ENCODE data around the gene VPS16.
"Not testable (repeated sequence)": the region's sequence is repeated elsewhere in the genome, so short reads cannot be mapped to it uniquely, and the experiment has no call there.

VPS16 gene

DNA sequence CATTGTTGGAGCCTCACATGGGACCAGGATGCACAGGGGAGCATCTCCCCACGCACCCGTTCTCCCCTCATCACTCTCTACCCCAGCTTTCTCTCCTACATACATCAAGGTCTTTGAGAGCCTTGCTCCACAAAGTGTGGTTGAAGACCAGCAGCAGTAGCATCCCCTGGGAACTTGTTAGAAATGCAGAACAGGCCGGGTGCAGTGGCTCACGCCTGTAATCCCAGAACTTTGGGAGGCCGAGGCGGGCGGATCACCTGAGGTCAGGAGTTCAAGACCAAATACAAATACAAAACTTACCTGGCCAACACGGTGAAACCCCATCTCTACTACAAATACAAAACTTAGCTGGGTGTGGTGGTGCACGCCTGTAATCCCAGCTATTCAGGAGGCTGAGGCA is 32.6 kb upstream of the VPS16 start:
- DNase-seq, result not testable (repeated sequence)

DNA sequence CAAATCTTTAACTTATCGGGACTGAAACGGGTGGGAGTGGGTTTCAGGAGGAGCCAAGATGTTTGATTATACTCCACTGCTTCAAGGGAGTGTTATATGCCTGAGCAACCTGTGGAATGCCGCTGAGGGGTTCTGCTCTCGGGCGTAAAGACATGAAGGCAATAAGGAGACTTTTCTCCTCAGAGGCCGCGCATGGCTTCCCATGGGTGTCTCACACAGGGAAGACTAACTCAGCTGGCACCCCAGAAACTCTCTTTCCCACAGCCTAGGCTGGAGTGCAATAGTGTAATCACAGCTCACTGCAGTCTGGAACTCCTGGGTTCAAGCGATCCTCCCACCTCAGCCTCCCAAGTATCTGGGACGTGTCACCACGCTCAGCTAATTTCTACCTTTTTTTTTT is 30.9 kb upstream of the VPS16 start:
- DNase-seq, result no peak

DNA sequence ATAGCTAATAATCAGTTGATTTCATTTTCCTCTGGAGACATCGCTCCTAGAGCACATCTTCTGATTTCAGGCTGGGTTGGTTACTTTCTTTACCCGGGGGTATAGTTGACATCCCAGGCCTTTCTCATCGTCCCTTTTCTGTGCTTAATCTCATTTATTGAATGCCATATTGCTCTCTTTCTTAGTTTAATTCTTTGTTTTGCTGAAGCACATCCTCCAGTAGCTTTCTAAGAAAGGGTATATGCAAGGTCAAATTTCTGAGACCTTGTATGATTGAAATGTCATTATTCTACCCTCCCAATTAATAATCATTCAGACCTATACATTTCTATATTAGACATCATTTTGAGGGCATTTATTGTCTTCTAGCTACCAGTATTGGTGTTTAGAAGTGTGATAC is 28.4 kb upstream of the VPS16 start:
- DNase-seq, result no peak

- no peak for DNase-seq
Observed at GRCh38 chr20:2814076-2814475, 26.5 kb upstream of the VPS16 start.

- DNase-seq, result no peak
Observed at GRCh38 chr20:2814587-2815051, 25.9 kb upstream of the VPS16 start, which contains the start of gene C20orf141. Gene C20orf141 (plus strand): TSS chr20:2814987. CDS start chr20:2815185, 198 bp downstream.

GRCh38 chr20:2815242-2815900 is 25.2 kb upstream of the VPS16 start:
- DNase-seq, result no peak

DNA sequence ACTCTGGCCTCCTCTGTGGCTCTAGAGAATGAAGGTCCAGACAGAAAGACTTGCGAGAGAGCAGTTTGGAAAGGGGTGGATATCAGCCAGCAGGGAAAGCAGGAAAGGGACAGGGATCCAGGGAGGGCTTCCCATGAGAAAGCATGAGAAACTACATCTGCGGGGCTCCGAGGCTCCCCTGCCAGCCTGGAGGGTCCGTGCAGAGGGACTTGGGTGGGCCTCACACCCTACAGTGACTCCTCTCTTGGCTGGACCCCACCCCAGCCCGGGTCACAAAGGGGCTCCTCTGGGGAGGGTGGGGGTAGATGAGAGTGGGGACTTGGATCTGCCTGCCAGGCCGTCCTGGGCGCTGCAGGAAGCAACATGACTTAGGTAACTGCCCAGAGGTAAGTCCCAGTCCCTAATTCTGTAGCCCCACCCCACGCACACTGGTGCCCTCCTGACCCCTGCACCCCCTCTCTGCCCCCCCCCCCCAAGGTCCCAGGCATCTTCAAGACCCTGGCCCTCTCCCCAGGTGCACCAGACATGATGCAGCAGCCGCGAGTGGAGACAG is 24.4 kb upstream of the VPS16 start, which contains the start of gene TMEM239:
Gene TMEM239 (plus strand): TSS at position 335 of the 553 bp plus-strand sequence. CDS start 191 bp downstream, at position 526.
- no peak for DNase-seq

DNA sequence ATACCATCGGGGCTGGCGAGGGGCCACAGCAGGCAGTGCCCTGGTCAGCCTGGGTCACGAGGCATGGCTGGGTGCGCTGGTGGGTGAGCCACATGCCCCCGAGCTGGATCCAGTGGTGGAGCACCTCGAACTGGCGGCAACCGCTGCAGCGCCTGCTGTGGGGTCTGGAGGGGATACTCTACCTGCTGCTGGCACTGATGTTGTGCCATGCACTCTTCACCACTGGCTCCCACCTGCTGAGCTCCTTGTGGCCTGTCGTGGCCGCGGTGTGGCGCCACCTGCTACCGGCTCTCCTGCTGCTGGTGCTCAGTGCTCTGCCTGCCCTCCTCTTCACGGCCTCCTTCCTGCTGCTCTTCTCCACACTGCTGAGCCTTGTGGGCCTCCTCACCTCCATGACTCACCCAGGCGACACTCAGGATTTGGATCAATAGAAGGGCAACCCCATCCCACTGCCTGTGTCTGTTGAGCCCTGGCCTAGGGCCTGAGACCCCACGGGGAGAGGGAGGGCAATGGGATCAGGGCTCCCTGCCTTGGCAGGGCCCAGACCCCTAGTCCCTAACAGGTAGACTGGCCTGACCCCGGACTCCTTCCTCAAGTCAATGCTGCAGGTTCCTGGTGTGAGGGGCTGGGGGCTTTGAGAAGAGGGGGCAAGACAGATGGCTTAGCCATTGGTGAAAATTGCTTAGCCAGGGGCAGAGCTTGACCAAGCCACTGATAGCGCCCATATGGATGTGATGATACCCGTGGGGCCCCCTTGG is 23.8 kb upstream of the VPS16 start:
- DNase-seq, result no peak

DNA sequence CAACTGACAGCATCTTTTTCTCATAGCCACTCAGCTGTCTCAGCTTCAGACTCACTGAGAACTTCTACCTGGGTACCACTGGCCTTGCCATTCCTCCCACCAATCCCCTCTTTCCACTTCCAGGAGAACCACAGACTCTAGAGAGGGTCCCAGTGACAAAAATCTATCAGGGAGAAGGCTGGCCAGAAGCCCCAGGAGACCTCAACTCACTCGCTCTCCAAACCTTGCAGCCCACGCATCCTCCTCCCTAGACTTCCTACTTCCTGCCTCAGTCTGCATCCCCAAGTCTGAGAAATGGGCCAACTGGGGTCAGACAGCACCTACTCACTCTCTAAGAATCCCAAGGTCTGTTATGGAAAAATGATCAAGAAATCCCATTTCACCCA is 23.2 kb upstream of the VPS16 start:
- no peak for DNase-seq

DNA sequence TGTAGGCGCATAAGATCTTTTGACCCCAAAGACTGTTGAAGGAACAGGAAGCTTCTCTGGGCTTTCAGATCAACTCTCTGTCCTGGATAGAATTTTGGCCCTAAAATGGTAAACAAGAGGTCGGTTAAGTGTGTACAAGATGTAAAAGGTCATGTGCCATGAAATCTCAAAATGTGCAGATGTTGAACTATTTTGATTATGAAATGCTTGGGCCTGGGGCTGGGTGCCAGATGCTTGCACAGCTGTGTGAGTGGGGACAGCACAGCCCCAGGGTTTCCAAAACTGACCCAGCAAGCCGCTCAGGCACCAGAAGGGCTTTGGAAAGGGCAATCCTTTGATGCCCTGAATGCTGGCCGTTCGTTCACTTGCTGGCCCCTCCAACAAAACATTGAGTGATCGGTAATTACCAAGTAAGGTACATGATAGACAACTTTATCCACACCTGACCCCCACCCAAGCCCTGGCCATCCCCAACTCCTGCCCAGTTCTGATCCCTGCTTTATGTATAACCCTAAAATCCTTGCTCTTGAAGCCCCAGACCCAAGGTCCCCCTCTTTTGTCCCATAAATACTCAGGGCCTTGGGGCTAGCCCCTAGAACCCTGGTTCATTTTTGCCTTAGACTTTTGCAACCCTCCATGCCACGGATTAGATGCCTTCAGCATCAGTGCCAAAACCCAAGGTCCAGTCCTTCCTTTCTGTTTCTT is 22.5 kb upstream of the VPS16 start:
- no peak for DNase-seq

DNA sequence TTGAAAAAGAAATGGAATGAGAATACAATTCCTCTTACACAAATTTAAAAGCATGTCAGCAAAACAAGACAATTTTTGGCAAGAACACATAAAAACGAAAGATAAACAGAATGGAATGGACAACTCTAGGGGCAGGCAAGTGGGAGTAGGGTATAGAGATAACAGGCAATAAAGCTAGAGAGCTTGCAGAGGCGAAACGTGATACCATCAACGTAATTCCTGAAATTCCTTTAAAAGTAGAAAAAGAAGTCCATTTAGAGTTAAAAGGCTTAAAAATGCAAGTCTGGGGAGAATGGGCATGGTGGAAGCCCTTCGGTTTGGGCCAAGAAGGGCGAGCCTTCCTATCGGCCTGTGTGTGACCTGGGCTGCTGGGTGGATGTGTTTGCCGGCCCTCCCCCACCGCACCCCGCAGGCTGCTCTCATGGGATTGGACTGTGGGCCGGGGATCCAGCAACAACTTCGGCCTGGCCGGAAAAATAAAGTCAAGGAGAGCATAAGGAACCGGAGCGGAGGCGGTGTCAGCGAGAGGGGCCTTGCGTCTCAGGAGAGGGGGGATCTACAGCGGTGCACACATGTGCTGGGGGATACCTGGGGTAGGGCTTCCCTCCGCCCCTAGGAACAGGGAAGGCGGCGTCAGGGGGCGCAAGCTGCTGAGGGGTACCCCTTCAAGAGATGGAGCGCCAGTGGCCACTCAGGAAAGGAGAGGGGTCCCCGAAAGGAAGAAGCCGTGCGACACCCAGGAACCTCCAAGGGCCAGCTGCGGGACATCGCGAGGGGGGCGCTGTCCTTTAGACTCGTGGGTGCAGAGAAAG is 20.3 kb upstream of the VPS16 start:
- no peak for DNase-seq

DNA sequence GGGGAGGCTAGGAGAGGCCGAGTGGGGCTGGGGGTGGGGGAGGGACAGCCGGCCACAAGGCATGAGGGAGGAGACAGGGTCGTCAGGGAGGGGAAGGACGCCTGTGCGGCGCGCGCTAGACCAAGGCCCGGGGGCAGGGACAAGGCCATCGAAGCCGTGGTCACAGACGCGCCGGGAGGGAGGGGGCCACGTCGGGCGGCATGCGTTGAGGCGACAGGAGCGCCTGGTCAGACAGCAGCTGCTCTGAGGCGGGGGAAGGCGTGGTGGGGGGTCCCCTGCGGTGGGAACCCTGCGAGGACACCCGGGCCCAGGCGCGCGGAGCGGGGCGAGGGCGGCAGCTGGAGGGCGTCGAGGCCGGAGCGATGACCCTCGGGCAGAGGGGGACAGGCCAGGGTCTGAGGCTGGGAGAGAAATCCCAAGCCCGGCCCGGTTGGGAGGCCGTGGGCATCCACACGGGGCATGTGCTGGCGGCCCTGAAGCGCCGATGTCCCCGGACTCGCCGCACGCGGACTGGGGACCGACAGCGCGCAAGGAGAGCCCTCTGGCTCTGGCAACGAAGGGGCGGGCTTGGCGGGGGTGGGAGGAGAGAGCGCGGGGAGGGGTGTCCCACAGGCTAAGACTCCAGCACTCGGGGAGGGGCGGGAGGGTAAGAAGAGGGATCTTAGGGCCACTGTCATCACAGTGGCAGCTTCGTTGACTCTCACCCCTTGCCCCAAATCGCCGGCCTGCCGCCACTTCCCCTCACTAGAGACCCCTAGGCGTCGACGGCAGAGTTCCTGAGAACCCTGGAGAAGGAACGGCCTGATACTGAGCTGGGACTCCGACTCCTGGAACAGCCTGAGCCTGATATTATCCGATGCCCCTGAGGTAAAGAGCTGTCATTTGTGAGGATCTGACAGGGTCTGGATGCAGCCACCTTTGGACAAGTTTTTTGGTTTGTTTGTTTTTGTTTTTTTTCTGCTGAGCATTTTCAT is 19.4 kb upstream of the VPS16 start:
- no peak for DNase-seq

DNA sequence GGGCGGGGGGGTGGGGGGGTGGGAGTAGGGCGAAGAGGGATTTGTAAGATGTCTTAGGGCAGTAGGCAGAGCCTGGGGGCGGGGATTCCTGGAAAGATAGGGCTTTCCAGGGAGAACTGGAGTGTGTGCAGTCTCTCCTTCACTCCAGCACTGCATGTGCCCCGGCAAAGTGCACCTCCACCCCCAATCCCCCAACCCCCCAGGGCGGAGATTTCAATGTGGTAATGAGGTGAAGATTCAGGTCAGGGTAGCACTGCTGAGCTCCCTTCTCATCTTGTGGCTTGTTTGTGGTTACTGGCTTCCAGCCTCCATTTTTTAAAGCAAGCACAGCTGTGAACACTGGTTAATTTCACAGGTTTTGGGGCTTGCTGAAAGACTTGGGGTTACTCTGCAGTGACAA is 18.5 kb upstream of the VPS16 start:
- DNase-seq, result no peak

DNA sequence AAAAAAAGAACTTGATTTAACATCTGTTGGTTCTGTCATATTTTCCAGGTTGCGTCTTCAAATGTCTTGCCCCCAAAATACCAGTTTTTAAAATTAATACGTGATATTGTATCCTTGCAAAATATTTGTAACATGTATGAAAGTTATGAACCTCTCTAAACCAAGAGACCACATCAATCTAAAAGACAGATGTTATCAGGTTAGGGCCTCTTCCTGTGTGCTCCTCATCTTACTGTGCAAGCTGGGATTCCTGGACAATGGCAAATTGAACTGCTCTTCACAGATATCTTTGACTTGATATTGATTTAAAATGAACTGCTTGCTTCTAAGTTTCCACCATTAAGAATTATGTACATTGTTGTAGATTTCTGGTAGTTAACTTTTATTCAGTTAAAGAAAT is 14.8 kb upstream of the VPS16 start:
- DNase-seq, result no peak

DNA sequence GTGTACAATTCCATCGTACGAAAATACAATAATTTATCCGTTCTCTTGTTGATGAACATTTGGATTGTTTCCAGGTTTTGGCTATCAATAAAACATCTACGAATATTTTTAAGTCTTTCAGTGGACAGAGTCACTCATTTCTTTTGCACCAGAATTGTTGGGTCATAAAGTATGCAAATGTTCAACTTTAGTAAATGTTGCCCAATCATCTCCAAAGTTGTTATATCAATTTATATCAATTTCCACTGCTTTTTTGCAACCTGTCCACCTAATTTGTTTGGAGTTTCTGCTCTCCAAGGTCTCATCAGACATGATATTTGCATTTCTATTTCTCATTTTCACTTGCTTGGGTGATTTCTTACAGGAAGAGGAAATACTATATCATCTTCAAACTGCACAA is 13.9 kb upstream of the VPS16 start:
- DNase-seq, result no peak

GRCh38 chr20:2829376-2829775 is 11.2 kb upstream of the VPS16 start:
- DNase-seq, result no peak

GRCh38 chr20:2831206-2831605 is 9.3 kb upstream of the VPS16 start:
- DNase-seq, result not testable (repeated sequence)

GRCh38 chr20:2833761-2834160 is 6.8 kb upstream of the VPS16 start:
- DNase-seq, result no peak

GRCh38 chr20:2834401-2835110 is 6.0 kb upstream of the VPS16 start:
- DNase-seq, result no peak

DNA sequence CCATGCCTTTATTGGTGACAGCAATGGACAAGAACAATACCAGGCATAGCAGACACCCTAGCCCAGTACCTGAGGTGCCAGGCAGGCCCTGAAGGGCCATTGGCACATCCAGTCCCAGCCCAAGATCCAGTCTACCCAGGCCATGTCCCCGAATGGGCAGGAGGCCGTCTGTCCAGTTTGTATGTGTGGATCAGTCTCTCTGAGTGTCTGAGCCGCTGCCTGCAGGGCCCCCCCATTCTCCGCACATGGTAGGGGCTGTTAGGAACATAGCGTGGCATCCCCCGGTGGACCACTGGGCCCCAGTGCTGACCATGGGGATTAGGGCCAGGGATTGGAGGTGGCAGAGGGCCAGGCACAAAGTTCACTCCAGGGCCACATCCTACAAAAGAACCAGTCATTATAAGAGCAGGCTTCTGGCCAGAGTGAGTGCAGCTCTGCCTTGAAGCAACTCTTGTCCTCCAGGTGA is 5.2 kb upstream of the VPS16 start:
- no peak for DNase-seq
